T-helper 2 cell treated with Interferon-gamma antibody and Interleukin-4, amounts not matched to agents 5 μg/mL and 100 μg/mL, for 36 hours (primary cell): ENCODE measurements around the gene MAPK12.

Source experiments
- DNase-seq: peaks from one replicate; pipeline ENCODE4 v3.0.0; 2021; ENCODE audit warnings: low spot score
- H3K27ac Mint-ChIP-seq: one replicate; pipeline ENCODE4 v1.8.0; 2021; ENCODE audit warnings: mild to moderate bottlenecking, mixed read lengths
- H3K27me3 Mint-ChIP-seq: one replicate; pipeline ENCODE4 v1.8.0; 2021; ENCODE audit warnings: low read depth, mixed read lengths
- H3K36me3 Mint-ChIP-seq: one replicate; pipeline ENCODE4 v1.8.0; 2021; ENCODE audit warnings: low read depth, mixed read lengths
- H3K4me1 Mint-ChIP-seq: one replicate; pipeline ENCODE4 v1.8.0; 2021; ENCODE audit warnings: low read depth, mixed read lengths
- H3K4me3 Mint-ChIP-seq: one replicate; pipeline ENCODE4 v1.8.0; 2022; ENCODE audit warnings: mild to moderate bottlenecking, moderate library complexity, mixed read lengths
- H3K9me3 Mint-ChIP-seq: one replicate; pipeline ENCODE4 v1.8.0; 2021; ENCODE audit warnings: mixed read lengths

Gene MAPK12

DNA sequence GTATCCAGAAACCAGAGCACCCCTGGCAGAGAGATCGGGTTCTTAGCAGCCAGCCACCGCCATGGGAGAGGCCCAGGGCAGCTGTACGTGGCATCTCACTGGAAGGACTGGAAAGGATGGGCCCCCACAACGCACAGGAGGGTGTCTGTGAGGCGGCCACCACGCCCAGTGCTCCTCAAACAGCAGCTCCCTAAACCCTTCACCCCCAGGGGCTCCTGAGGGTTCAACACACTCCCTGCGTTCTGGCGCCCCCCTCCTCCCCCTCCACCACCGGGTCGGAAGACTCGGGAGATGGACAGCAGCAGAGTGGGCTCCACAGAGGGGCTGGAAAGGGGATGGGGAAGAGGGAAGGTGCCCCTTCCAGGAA is 1.1 kb downstream of the MAPK12 start:
- Mint-ChIP-seq H3K9me3 (no peaks in the 10 kb centered on the region), H3K4me1 (peaks cover 5% of the 10 kb centered on the region), H3K4me3 (no peak overlapping the region), H3K27me3 (peaks cover 14% of the 10 kb centered on the region), H3K27ac (no peak overlapping the region), H3K36me3 (no peaks in the 10 kb centered on the region)
- no peak for DNase-seq

DNA sequence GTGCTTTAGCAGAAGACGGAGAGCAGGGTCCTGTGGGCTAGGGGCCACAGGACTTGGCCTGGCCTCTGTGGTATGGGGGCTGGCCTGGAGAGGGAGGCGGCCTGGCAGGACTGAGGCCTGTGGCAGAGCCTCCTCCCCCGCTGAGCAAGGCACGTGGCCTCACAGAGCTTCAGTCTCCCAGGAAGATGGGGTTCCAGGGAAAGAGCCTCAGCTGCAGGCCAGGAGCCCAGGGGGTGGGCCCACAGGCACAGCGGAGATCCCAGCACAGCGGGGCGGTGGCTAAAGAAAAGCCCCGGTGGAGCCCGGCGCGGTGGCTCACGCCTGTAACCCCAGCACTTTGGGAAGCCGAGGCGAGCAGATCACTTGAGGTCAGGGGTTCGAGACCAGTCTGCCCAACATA is 2.2 kb downstream of the MAPK12 start:
- Mint-ChIP-seq H3K36me3 (no peaks in the 10 kb centered on the region), H3K4me1 (peaks cover 5% of the 10 kb centered on the region), H3K27ac (no peak overlapping the region), H3K27me3 (peaks cover 14% of the 10 kb centered on the region), H3K9me3 (no peaks in the 10 kb centered on the region), H3K4me3 (no peak overlapping the region)
- no peak for DNase-seq

DNA sequence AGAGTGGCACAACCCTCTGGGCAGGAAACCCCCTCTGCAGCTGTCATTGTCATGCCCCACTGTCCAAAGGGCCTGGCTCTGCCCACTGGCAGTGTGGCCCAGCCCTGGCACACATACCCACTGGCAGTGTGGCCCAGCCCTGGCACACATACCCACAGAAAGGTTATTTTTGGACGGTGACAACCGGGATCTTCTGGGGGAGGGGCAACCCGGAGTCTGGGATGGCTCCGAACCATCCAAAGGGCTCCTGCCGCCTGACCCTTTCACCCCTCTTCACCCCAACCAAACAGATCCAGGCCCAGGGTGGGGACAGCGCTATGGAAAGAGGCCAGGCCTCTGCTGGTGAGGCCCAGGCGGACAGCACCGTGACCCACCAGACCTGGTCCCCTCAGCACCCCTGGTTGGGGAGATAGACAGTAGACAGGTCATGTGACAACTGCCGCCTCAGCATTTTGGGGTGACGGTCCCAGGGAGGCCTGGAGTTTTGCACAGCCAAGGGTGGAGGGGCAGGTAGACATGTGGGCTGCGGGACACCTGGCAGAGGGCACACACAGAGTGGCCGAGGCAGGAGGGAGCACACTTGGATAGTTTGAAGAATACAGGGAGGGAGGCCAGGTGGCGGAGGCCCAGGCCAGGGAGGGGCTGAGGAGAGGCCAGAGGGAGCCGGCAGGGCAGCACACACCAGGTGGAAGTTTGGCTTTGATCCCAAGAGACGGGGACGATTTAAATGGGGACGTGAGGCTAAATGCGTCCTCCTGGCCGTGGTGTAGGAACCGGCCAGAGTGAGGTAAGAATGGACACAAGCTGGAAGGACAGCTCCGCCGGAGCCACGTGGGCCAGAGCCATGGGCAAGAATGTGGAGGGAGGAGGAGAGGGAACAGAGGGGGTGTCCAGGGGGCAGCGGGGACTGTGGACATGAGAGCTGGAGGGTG is 2.9 kb downstream of the MAPK12 start:
- Mint-ChIP-seq H3K36me3 (no peaks in the 10 kb centered on the region), H3K27me3 (peaks cover 14% of the 10 kb centered on the region), H3K9me3 (no peaks in the 10 kb centered on the region), H3K4me3 (peak overlapping the region; percentile 38), H3K27ac (no peak overlapping the region), H3K4me1 (peaks cover 5% of the 10 kb centered on the region)
- DNase-seq: no peak

DNA sequence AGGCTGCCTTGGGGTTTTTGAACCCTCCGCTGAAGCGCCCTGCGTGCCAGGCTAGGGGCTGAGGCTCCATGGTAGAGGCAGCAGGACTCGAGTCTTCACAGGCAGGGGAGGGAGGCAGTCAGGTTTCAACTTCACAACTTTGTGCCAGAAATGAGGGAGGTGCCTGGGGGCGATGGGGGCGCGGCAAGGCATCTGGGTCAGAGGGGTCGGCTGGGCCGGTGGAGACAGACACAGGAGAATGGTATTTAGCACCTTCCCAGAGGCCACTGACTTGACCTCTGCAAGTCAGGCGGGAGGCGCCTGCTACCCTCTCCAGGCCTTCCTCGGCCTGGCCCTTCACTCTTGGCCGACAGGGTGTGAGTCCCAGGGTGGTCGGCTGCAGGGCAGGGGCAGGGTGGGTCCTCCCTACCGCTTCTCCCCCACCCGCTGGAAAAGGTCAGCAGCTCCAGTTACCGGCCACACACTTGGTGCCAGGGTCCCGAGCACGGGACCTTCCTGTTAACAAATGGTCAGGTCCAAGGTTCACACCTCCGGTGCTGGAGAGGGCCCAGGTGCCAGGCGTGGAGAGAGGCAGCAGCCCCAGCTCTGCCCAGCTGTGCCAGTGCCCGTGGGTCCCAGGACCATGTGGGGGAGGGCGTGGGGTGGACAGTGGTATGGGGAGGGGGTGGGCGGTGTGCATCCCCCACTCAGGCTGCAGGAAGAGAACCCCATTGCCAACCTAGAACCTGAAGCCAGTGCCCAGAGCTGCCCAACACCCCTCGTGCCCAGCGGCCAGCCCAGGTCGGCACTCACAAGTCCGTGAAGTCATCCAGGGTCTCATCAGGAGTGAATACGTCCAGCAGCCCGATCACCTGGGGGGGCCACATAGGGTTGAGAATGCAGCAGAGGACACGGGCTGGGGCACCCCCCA is 3.8 kb downstream of the MAPK12 start:
- H3K9me3 Mint-ChIP-seq: no peaks in the 10 kb centered on the region
- no peaks in the 10 kb centered on the region for H3K36me3 Mint-ChIP-seq
- no peak for DNase-seq
- peaks cover 5% of the 10 kb centered on the region for H3K4me1 Mint-ChIP-seq
- no peak overlapping the region for H3K4me3 Mint-ChIP-seq
- H3K27me3 Mint-ChIP-seq: peaks cover 10% of the 10 kb centered on the region
- no peak overlapping the region for H3K27ac Mint-ChIP-seq

DNA sequence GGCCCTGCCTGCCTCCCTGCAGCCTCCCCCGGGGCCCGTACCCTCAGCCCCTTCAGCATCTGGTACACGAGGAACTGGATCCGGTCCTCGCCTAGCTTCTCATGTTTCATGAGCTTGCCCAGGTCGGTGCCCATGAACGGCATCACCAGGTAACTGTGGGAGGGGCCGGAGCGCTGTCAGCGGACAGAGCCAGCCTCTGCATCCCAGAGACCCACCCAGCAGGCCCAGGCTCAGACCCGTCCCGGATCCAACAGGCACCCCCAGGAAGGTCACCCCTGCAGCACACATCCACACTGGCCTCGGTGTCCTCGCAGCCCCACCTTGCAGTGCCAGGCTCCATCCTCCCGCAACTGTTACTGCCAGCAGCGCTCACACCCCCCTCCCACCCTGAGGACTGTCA is 4.4 kb downstream of the MAPK12 start:
- Mint-ChIP-seq H3K27me3 (peaks cover 4% of the 10 kb centered on the region), H3K4me3 (no peak overlapping the region), H3K9me3 (no peaks in the 10 kb centered on the region), H3K4me1 (peaks cover 2% of the 10 kb centered on the region), H3K27ac (no peak overlapping the region), H3K36me3 (no peaks in the 10 kb centered on the region)
- no peak for DNase-seq

DNA sequence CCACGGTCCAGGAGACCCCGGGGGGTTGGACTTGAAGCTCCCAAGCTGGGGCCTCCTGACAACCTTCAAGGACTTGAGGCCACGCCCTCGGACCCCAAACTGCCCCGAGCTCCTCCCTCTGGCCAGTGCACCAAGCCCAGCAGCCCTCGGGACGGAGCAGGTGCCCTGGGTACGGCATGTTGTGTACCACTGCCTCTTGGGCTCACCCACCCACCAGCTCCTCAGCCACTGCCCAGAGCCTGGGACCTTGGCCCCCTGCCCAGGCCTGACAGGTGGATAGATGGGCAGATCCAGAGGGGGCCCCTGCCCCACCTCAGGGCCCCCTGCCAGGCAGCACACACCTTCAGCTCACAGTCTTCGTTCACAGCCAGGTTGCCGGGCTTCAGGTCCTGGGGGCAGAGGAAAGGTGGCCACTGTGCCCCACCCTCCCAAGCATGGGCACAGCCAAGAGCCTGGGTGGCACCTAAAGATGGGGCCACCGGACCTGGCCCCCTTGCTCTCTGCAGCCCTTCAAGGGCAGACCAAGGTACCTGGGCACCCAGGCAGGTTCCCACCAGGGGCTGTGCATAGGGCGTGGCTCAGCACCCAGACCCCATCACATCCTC is 5.1 kb downstream of the MAPK12 start:
- H3K4me1 Mint-ChIP-seq: no peaks in the 10 kb centered on the region
- no peaks in the 10 kb centered on the region for H3K9me3 Mint-ChIP-seq
- DNase-seq: no peak
- peaks cover 2% of the 10 kb centered on the region for H3K27me3 Mint-ChIP-seq
- no peak overlapping the region for H3K4me3 Mint-ChIP-seq
- no peak overlapping the region for H3K27ac Mint-ChIP-seq
- no peaks in the 10 kb centered on the region for H3K36me3 Mint-ChIP-seq

DNA sequence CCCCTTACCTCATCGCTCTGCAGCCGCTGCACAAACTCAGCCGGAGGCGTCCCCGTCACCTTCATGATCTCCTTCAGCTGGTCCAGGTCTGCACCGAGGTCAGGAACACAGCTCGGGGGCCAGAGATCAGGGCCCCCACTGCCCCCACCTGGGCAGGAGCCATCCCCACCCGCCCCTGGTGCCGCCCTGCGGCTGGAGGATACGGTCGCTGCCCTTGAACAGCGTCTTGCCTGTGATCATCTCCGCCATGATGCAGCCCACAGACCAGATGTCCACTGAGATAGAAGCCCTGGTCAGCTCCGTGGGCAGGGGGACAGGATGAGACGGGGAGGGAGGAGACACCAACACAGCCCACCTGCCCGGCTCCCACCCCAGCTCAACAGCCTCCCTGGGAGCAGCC is 5.9 kb downstream of the MAPK12 start:
- DNase-seq: no peak
- no peak overlapping the region for H3K4me3 Mint-ChIP-seq
- H3K4me1 Mint-ChIP-seq: peaks cover 1% of the 10 kb centered on the region
- no peaks in the 10 kb centered on the region for H3K36me3 Mint-ChIP-seq
- no peak overlapping the region for H3K27ac Mint-ChIP-seq
- H3K27me3 Mint-ChIP-seq: peaks cover 2% of the 10 kb centered on the region
- no peaks in the 10 kb centered on the region for H3K9me3 Mint-ChIP-seq

DNA sequence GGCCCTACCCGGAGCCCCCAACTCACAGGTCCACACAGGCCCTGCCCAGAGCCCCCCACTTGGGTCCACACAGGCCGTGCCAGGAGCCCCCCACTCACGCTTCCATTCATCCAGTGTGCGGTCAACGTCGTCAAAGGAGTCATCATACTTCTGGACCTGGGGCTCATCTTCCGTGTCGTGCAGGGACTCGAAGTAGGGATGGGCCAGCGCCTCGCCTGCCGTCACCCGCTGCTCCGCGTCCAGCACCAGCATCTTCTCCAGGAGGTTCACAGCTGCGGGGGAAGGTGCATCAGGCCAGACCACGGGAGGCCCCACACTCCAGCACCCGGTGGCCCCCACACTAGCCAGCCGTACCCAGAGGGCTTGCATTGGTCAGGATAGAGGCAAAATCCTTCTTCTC is 6.4 kb downstream of the MAPK12 start:
- H3K9me3 Mint-ChIP-seq: no peaks in the 10 kb centered on the region
- peaks cover 2% of the 10 kb centered on the region for H3K27me3 Mint-ChIP-seq
- no peak overlapping the region for H3K27ac Mint-ChIP-seq
- H3K36me3 Mint-ChIP-seq: no peaks in the 10 kb centered on the region
- no peak overlapping the region for H3K4me3 Mint-ChIP-seq
- peaks cover 1% of the 10 kb centered on the region for H3K4me1 Mint-ChIP-seq
- DNase-seq: no peak

DNA sequence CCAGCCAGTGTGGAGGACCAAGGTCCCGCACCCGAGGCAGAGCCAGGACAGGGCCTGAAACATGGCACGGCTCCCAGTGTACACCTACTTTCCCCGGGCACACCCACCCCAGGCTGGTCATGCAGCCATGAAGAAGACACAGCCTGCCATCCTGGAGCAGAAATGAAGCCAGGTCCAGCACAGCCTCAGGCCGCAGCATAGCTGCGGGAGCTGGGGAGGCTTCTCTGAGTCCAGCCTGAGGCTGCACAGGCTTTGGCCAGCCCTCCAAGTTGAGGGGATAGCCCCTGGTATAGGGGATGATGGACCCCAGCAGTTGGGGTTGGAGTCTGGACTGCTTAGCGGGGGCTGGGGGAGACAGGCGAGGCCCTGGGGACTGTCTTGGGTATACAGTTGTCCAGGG is 7.5 kb downstream of the MAPK12 start:
- no peak overlapping the region for H3K27ac Mint-ChIP-seq
- DNase-seq: no peak
- H3K36me3 Mint-ChIP-seq: no peaks in the 10 kb centered on the region
- no peaks in the 10 kb centered on the region for H3K9me3 Mint-ChIP-seq
- peaks cover under 1% of the 10 kb centered on the region for H3K27me3 Mint-ChIP-seq
- H3K4me3 Mint-ChIP-seq: no peak overlapping the region
- H3K4me1 Mint-ChIP-seq: peaks cover 1% of the 10 kb centered on the region

DNA sequence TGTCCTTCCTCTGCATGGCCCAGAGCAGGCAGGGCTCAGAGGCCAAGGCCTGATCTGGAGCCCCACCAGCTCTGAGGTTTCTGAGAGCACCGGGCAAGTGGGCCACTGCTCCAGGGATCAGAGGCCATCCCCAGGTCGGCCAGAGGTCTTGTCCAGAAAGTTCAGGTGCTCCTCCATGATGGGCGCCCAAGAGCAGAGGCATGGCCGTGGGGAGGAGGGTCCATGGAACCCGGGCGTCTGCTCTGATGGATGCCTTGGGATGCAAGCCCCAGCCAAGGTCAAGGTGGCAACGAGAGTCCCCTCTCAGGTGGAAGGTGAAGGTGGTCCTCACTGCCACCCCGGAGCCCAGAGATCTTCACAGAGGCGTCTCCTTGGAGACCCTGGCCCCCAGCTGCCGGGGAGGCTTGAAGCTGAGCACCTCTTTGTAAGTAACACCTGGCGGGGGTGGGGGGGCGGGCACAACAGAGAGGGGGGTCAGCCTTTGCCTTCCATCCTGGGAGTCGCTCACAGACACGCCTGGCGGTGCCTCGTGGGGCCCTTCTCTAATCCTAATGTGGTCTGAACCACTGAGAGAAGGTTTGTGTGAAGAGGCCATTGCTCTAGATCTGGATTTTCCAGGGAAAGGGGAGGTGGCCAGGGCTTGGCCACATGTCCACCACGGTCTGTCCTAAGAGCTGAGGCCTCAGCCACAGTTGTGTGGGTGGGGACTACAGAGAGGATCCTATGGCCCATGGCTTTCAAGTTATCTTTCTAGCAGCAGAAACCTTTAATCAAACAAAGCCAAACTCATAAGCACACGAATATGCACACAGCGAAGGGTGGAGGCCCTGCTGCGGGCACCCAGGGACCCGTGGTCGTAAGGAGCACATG is 8.2 kb downstream of the MAPK12 start:
- Mint-ChIP-seq H3K27me3 (no peaks in the 10 kb centered on the region), H3K27ac (no peak overlapping the region), H3K4me1 (peaks cover 1% of the 10 kb centered on the region), H3K9me3 (no peaks in the 10 kb centered on the region), H3K36me3 (no peaks in the 10 kb centered on the region), H3K4me3 (no peak overlapping the region)
- DNase-seq: no peak

DNA sequence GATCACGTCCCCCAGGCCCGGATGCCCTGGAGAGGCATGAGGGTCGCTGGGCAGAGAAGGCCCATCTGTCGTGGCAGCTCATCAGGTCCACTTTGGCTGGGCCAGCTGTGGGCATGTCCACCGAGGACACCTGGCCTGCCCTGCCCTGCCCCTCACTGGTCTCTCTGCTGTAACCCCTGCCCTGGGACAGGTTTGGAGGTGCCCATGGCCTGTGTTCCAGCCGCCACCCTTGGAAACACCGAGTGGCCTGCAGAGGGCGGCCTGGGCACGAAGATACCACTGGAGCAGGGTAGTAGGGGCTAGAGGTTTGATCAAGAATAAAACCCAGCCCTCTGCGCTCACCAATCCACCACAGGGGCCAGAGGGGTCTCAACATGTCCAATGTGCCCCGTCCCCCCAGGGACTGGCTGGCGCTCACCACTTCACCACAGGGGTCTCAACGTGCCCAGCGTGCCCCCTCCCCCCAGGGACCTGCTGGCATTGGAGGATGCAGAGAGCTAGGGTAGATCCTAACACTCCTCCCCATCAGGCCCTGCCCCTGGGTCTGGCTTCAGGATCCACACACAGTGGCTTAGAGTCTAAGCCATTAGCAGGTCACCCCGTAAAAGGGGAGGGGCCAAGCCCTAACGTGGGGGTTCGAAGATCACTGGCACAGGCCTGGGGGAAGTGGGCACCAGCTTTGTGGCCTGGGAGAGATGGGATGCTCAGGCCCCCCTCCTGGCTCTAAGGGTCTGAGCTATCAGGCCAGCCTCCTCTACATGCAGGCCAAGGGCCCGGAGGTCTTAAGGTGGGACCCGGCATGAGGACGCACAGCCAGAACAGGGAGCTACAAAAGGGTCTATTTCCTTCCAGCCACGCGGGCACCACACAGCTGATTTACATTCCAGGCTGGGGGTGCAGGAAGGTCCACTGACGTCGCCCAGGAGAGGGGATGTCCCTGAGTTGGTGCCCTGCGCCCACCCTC is 9.1 kb downstream of the MAPK12 start:
- Mint-ChIP-seq H3K9me3 (no peaks in the 10 kb centered on the region), H3K4me3 (no peak overlapping the region), H3K27me3 (no peaks in the 10 kb centered on the region), H3K4me1 (peaks cover 1% of the 10 kb centered on the region), H3K36me3 (peaks cover 4% of the 10 kb centered on the region), H3K27ac (no peak overlapping the region)
- DNase-seq: peak; percentile 51

DNA sequence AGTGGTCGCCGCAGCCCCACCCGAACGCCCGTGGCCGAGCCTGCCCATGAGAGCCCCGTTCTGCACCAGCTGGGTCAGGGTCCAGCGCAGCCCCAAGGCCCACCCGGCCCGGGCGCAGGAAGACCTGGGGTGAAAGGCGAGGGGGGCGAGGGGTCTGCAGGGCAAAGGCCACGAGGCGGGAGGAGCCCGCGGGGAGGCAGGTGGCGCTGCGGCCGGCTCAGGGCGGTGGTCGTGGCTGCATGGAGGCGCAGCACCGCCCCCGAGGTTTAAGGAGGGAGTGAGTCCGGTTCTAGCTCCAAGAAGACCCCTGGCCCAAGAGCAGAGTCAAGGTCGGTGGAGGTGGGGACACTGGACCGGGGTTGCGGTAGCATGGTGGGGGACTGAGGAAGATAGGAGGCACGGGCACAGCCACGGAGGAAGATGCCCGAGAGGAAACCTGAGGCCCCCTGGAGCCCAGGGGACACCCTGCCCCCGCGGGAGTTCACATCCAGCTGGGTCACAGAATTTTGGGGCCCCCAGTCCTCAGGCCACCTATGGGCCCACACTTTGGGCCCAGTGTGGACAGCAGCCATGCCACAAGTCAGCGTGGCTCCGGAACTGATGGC is 9.9 kb downstream of the MAPK12 start:
- H3K9me3 Mint-ChIP-seq: no peaks in the 10 kb centered on the region
- H3K36me3 Mint-ChIP-seq: peaks cover 9% of the 10 kb centered on the region
- no peak overlapping the region for H3K27ac Mint-ChIP-seq
- no peaks in the 10 kb centered on the region for H3K27me3 Mint-ChIP-seq
- H3K4me1 Mint-ChIP-seq: peaks cover 1% of the 10 kb centered on the region
- DNase-seq: no peak
- H3K4me3 Mint-ChIP-seq: no peak overlapping the region
